OCI-LY1 (cell line): Measurements from ENCODE around the gene RDH13.
"Not testable (repeated sequence)": the region's sequence is repeated elsewhere in the genome, so short reads cannot be mapped to it uniquely, and the experiment has no call there.

Source experiments
- H2AFZ ChIP-seq: fragments of 200-600 bp; sonication (generic), shearing (Covaris generic); 2 replicates; pipeline ENCODE4 v1.6.0; 2014; ENCODE audit warnings: antibody characterized with exemption, mild to moderate bottlenecking, low read length
- H3F3A ChIP-seq: fragments of 200-600 bp; sonication (generic), shearing (Covaris generic); 2 replicates; pipeline ENCODE4 v1.6.0; 2014; ENCODE audit warnings: mild to moderate bottlenecking, antibody characterized with exemption, low read length, moderate library complexity; ENCODE audit not compliant: insufficient read depth
- H3K27ac ChIP-seq: fragments of 200-600 bp; sonication (generic); 2 replicates; pipeline ENCODE4 v1.5.1; 2014; ENCODE audit warnings: low read length, mixed run types, mild to moderate bottlenecking, low read depth; ENCODE audit not compliant: poor library complexity, severe bottlenecking
- H3K27me3 ChIP-seq: fragments of 200-600 bp; sonication (generic); 2 replicates; pipeline ENCODE4 v1.6.0; 2014; ENCODE audit warnings: antibody characterized with exemption, mild to moderate bottlenecking, low read length, moderate library complexity; ENCODE audit not compliant: insufficient read depth
- H3K36me3 ChIP-seq: fragments of 200-600 bp; sonication (generic); 2 replicates; pipeline ENCODE4 v1.6.1; 2014; ENCODE audit warnings: mild to moderate bottlenecking, antibody characterized with exemption, low read length, moderate library complexity, mixed read lengths; ENCODE audit not compliant: insufficient read depth
- H3K4me1 ChIP-seq: fragments of 200-600 bp; sonication (generic); 2 replicates; pipeline ENCODE4 v1.5.1; 2014; ENCODE audit warnings: mild to moderate bottlenecking, low read length, moderate library complexity; ENCODE audit not compliant: insufficient read depth, severe bottlenecking
- H3K4me2 ChIP-seq: fragments of 200-600 bp; sonication (generic), shearing (Covaris generic); 2 replicates; pipeline ENCODE4 v1.6.1; 2014; ENCODE audit warnings: low read length
- H3K4me3 ChIP-seq: fragments of 200-600 bp; sonication (generic); 2 replicates; pipeline ENCODE4 v1.5.1; 2014; ENCODE audit warnings: low read length, low read depth, mild to moderate bottlenecking, mixed read lengths; ENCODE audit not compliant: poor library complexity, severe bottlenecking
- H3K79me2 ChIP-seq: fragments of 200-600 bp; shearing (Covaris generic); 2 replicates; pipeline ENCODE4 v1.6.1; 2016; ENCODE audit warnings: mixed run types, low read length, mixed read lengths; ENCODE audit not compliant: insufficient read depth
- H3K9ac ChIP-seq: fragments of 200-600 bp; sonication (generic), shearing (Covaris generic); 2 replicates; pipeline ENCODE4 v1.6.1; 2014; ENCODE audit warnings: mild to moderate bottlenecking, low read length, mixed read lengths
- H3K9me2 ChIP-seq: fragments of 200-600 bp; sonication (generic), shearing (Covaris generic); 2 replicates; pipeline ENCODE4 v1.6.1; 2014; ENCODE audit warnings: low read depth, mild to moderate bottlenecking, low read length, mixed read lengths
- H3K9me3 ChIP-seq: fragments of 200-600 bp; shearing (Covaris generic); 2 replicates; pipeline ENCODE4 v1.6.1; 2014; ENCODE audit warnings: low read length, mixed read lengths
- H4K20me1 ChIP-seq: fragments of 200-600 bp; sonication (generic), shearing (Covaris generic); 2 replicates; pipeline ENCODE4 v1.6.0; 2016; ENCODE audit warnings: mild to moderate bottlenecking, low read length; ENCODE audit not compliant: insufficient read depth
- EZH2 ChIP-seq: fragments of 200-600 bp; sonication (generic), shearing (Covaris generic); IDR thresholded peaks from 2 replicates; pipeline ENCODE4 v1.8.0; 2017; ENCODE audit warnings: borderline replicate concordance, mixed run types, mild to moderate bottlenecking, antibody characterized with exemption, low read length, moderate library complexity, mixed read lengths
- TF ChIP-seq, protein P1 (sequence below): fragments of 200-600 bp; sonication (generic), shearing (Covaris generic); IDR thresholded peaks from 2 replicates; pipeline ENCODE4 v1.5.1; 2017; ENCODE audit warnings: mild to moderate bottlenecking, antibody characterized with exemption, low read length, moderate library complexity, mixed read lengths

Gene RDH13

DNA sequence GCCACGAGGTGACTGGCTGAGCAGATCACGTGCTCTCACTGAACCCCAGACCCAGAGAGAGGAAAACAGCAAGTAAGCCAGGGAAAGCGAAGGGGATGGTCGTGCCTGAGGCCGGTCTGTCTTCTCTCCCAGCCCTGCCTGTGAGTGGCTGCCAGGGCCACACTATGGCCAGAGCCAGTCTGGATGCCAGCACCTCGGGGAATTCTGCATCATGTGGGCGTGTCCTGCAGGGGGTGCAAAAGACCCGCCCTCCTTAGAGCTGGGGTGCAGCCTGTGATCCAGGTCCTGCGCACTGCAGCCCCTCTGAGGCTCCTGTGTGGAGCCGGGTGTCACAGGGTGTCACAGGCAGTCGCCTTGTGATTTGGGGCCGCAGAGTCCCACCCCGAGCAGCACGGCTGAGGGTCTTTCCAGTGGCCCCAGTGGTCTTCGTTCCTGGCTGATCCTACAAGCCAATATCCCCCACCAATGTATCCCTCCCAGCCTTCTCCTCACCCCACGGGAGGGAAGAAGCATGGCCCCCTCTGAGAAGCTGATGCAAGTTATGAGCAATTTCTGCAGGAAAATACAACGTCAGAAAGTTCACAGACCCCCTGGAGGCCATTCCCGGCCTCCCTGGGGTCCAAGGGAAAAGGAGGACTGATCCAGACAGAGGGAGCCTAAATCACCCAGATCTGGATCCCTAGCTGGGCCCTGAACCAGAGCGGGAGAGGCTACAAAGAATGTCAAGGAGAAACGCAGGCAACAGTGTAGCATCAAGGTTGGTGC is 46.8 kb upstream of the RDH13 start:
- Histone ChIP-seq H2AFZ (no peak overlapping the region), H3K9me3 (no peaks in the 10 kb centered on the region), H3K27ac (no peak overlapping the region), H3K4me3 (no peak overlapping the region), H3K27me3 (no peaks in the 10 kb centered on the region), H3K9ac (no peak overlapping the region), H3K4me1 (peaks cover 22% of the 10 kb centered on the region), H3K36me3 (peaks cover 24% of the 10 kb centered on the region; the same call in 1 of the 2 replicates), H3K9me2 (no peaks in the 10 kb centered on the region), H3K79me2 (no peaks in the 10 kb centered on the region), H3K4me2 (no peak overlapping the region), H3F3A (no peaks in the 10 kb centered on the region), H4K20me1 (no peaks in the 10 kb centered on the region)
- TF ChIP-seq, protein P1, sequence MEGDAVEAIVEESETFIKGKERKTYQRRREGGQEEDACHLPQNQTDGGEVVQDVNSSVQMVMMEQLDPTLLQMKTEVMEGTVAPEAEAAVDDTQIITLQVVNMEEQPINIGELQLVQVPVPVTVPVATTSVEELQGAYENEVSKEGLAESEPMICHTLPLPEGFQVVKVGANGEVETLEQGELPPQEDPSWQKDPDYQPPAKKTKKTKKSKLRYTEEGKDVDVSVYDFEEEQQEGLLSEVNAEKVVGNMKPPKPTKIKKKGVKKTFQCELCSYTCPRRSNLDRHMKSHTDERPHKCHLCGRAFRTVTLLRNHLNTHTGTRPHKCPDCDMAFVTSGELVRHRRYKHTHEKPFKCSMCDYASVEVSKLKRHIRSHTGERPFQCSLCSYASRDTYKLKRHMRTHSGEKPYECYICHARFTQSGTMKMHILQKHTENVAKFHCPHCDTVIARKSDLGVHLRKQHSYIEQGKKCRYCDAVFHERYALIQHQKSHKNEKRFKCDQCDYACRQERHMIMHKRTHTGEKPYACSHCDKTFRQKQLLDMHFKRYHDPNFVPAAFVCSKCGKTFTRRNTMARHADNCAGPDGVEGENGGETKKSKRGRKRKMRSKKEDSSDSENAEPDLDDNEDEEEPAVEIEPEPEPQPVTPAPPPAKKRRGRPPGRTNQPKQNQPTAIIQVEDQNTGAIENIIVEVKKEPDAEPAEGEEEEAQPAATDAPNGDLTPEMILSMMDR = no peak
- TF ChIP-seq EZH2 = no peak

DNA sequence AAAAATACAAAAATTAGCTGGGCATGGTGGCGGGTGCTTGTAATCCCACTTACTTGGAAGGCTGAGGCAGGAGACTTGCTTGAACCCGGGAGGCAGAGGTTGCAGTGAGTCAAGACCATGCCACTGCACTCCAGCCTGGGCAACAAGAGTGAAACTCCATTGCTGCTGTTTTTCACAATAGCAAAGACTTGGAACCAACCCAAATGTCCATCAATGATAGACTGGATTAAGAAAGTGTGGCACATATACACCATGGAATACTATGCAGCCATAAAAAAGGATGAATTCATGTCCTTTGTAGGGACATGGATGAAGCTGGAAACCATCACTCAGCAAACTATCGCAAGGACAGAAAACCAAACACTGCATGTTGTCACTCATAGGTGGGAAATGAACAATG is 44.3 kb upstream of the RDH13 start:
- H3K4me2 ChIP-seq, H3F3A ChIP-seq, H3K9me2 ChIP-seq, H3K79me2 ChIP-seq, H4K20me1 ChIP-seq, H3K27me3 ChIP-seq, H2AFZ ChIP-seq, H3K27ac ChIP-seq, H3K9ac ChIP-seq, H3K9me3 ChIP-seq, H3K4me3 ChIP-seq, H3K4me1 ChIP-seq: not testable (repeated sequence)
- H3K36me3 ChIP-seq = peaks cover 33% of the 10 kb centered on the region

DNA sequence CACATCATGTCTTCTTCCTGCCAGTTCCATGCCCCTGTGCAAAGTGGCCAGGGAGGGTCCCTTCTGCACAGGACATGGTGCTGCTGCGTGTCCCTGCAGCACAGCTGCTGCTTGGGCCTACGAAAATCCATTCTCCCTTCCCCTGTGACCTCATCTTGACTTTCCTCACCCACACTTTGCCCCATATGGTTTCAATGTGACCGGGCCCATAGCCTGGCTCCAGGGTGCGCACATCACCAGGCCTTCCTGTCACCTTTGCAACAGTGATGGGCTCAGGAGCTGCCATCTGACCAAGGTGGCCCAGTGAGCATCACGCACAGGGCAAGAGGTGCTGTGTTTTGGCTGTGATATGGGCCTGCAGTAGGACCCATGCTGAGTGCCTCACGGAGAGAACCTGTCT is 43.6 kb upstream of the RDH13 start:
- no peaks in the 10 kb centered on the region for H3K4me1 ChIP-seq
- H3K79me2 ChIP-seq = no peaks in the 10 kb centered on the region
- H3K9me3 ChIP-seq = peaks cover 4% of the 10 kb centered on the region; the same call in 1 of the 2 replicates
- H3K9ac ChIP-seq = no peak overlapping the region
- H4K20me1 ChIP-seq = no peaks in the 10 kb centered on the region
- TF ChIP-seq EZH2 = no peak
- TF ChIP-seq, protein P1 = no peak
- H3K27ac ChIP-seq = no peak overlapping the region
- no peak overlapping the region for H3K4me2 ChIP-seq
- peaks cover 34% of the 10 kb centered on the region for H3K36me3 ChIP-seq
- H3F3A ChIP-seq = no peaks in the 10 kb centered on the region
- H2AFZ ChIP-seq = no peak overlapping the region
- no peaks in the 10 kb centered on the region for H3K27me3 ChIP-seq
- H3K9me2 ChIP-seq = no peaks in the 10 kb centered on the region
- H3K4me3 ChIP-seq = no peak overlapping the region

DNA sequence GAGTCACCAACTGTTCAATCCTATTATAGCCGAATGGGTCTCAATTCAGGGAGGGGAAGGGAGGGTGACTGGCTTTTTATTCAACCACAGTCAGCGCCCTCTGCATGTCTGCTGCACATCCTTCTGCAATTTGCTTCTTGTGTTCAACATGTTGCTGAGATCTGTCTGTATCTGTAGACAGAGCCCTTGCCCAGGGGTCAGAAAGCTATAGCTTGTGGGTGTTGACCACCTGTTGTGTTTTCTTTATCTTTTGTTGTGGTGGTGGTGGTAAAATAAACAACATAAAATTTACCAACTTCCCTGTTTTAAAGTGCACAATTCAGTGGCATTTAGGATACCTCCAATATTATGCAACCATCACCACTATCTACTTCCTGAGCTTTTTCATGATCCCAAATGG is 42.3 kb upstream of the RDH13 start:
- Histone ChIP-seq H3K9ac (no peak overlapping the region), H3K79me2 (no peaks in the 10 kb centered on the region), H3F3A (no peaks in the 10 kb centered on the region), H3K4me1 (no peaks in the 10 kb centered on the region), H3K4me2 (no peak overlapping the region), H3K4me3 (no peak overlapping the region), H2AFZ (no peak overlapping the region), H3K9me2 (no peaks in the 10 kb centered on the region), H3K36me3 (peaks cover 37% of the 10 kb centered on the region), H4K20me1 (no peaks in the 10 kb centered on the region), H3K27ac (no peak overlapping the region), H3K9me3 (peaks cover 4% of the 10 kb centered on the region; the same call in 1 of the 2 replicates), H3K27me3 (no peaks in the 10 kb centered on the region)
- TF ChIP-seq, protein P1 = no peak
- no peak for TF ChIP-seq EZH2
